Mesenteric fat pad (tissue), 1 donor: ENCODE measurements around the gene VRK2. TPM values are rescaled to one million over a fixed set of nuclear protein-coding genes. Genes with fewer than 3 reads are reported as not detected.
"Not testable (repeated sequence)": the region's sequence is repeated elsewhere in the genome, so short reads cannot be mapped to it uniquely, and the experiment has no call there.

Experiments
- DNase-seq: peaks from one replicate; pipeline ENCODE4 v3.0.0-alpha.2; 2020; ENCODE audit warnings: low spot score
- total RNA-seq: library from RNA; stranded (reverse); fragmentation: NEBNext Ultra II Directional; extraction: Animal tissue kit (Norgen Biotek cat#: 25700); gene quantifications from one replicate; pipeline ENCODE4 v1.2.1, GENCODE V29; 2021
- donor health status: DM: yes; HTN: yes; CAD: no.

VRK2 gene
- total RNA-seq, 1 donor from 2014 or later: 26.3 TPM

DNA sequence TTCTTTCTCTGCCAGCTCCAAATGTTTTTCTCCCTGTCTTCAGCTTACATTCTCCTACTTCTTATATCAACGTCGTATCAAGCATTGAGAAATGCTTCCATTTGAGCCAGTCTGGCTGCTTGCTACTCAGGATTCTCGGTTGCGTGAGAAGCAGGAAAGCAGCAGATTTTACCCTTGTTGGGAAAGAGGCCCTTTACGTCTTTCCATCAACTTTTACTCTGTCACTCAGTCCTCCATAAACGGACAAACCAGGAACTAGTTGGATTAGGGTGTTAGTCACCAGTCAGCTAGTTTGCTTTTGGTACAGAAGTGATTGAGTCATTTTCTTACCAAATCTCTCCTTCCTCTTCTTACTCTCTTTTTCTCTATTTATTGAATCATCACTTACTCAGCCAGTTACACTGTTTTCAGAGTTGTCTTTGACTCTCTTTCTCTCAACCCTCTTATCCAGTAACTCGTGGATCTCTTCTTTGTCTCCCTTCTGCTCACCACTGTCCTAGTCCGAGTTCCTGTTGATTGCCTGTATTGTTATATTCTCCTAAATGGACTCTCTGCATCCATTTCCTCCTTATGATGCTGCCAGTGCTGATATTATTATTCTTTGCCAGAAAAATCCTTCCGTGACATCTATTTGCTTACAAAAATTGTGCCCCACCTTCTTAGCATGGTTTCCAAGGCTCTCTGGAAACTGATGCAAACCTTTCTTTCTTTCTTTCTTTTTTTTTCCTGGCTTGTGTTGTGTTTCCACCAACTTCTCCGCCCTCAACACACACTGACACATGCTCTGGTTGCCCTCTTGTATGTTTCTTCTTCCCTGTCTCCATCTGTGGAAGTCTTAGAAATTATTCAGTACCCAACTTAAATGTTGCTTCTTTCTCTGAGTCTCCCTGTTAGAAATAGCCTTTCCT lies 61.5 kb downstream of the VRK2 start:
- DNase-seq: no peak

DNA sequence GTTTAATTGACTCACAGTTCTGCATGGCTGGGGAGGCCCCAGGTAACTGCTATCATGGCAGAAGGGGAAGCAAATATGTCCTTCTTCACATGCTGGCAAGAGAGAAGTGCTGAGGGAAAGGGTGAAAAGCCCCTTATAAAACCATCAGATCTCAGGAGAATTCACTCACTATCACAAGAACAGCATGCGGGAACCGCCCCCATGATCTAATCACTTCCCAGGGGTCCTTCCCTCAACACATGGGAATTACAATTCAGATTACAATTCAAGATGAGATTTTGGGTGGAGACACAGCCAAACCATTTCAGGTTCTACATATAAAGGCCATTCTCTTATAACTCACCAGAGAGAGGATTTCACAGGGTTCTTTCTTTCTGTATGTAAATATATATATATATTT lies 62.9 kb downstream of the VRK2 start:
- DNase-seq: no peak

DNA sequence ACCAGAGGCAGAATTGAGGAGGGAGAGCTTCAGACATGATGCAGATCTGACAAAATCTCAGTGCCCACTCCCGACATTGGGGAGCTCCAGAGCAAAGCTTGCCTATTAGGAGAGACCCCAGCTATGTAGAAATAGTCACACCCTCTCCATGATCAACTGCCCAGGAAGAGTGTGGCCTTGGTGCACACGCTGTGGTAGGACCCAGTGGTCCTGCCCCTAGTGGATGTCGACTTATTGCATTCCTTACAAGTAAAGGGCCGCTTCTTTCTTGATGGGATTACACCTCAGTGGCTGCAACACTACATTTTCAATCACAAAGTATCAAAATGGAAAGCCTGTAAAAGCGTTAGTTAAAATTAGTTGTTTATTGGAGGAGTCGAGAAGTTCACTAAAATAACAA lies 64.2 kb downstream of the VRK2 start:
- DNase-seq: no peak

DNA sequence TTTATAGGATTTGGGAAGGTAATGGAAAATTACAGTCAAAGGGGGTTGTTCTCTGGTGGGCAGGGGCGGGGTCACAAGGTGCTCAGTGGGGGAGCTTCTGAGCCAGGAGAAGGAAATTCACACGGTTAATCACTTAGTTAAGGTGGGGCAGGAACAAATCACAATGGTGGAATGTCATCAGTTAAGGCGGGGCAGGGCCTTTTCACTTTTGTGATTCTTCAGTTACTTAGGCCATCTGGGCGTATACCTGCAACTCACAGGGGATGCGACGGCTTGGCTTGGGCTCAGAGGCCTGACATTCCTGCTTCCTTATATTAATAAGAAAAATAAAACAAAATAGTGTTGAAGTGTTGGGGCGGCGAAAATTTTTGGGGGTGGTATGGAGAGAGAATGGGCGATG lies 67.0 kb downstream of the VRK2 start:
- DNase-seq: not testable (repeated sequence)

DNA sequence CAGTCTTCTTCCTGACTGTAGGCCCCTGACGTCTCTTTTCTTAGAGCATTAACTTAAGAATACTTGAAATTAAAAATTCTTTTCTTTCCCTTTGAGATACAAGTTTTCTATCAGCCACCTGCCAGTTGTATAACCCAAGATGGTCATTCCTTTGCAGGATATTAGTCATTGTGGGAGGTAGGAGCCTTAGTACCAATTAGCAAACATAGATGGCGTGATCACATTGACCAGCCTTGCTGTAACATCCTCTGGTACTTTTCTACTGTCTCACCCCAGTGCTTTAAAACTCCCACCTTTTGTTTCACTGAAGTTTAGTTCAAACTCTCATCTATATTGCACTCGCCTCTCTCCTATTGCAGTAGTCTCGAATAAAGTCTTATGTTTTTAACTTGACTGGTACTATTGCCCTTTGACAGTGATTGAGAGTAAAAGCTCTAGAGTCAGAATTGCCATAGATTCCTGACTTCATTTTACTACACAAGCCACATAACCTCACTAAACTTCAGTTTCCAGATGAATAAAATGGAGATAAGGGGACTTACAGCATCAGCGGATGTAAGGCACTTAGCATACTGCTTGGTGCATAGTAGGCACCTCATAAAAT lies 74.1 kb downstream of the VRK2 start:
- DNase-seq: no peak

DNA sequence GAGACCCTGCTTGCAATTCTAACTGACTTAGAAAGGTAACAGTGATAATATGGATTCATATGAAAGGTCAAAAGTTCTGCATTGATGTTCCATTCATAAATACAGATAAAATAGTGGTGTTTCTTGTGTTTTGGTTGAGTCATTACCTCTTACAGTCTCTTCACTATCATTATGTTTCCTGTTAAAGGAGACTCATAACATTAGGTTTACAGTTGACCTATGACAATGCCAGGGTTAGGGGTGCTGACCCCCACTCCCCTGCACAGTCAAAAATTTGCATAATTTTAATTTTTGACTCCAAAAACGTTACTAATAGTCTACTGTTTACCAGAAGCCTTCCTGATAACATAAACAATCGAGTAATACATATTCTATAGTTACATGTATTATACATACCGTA lies 75.4 kb downstream of the VRK2 start:
- DNase-seq: no peak

DNA sequence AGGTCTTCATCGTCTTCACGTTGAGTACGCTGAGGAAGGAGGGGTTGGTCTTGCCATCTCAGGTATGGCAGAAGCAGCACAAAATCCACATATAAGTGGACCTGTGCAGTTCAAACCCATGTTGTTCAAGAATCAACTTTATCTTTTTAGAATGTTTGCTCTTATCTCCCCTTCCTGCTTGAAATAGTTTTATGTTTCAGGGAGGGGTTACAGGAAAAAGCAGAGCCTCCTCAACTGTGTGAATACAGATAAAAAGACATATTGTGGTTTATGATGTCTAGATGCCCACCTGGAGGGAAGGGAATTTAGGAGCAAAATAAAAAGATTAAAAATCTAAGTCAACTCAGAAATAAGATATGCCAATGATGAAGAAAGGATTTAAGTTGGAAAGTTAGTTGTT lies 75.9 kb downstream of the VRK2 start:
- DNase-seq: no peak

DNA sequence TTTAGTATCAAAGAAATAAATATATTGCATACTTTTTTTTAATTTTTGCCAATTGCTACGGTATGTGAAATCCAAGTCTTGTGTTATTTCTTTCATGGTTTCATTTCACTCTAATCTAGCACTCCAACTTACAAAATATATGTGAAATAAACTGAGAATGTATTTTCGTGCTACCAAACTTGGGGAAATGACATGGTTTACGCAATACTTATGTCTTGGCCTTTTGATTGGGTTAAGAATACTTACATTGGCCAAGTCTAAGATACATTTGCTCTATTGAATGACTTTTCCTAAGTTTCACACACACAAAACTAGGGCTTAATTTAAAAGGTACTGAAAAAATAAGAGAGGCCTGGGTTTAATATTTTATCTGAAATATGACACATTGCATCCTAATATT lies 80.5 kb downstream of the VRK2 start:
- no peak for DNase-seq

DNA sequence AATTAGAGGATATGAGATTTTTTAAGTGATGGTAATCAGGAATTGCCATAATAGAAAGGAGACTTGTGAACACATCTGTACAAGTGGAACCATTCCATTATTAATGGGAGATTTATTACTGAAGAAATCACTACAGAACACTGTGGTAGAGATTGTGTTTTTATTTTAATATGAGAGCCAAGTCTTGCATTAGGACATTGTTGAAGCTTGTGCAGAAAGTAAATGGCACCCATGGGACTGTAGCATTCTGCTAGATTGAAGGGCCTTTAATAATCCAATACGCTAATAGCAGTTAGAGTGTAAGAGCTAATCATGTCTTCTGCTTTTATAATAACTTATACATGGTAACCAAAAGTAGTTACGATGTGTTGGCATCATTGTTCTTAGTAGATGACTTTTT lies 83.6 kb downstream of the VRK2 start:
- DNase-seq: no peak

DNA sequence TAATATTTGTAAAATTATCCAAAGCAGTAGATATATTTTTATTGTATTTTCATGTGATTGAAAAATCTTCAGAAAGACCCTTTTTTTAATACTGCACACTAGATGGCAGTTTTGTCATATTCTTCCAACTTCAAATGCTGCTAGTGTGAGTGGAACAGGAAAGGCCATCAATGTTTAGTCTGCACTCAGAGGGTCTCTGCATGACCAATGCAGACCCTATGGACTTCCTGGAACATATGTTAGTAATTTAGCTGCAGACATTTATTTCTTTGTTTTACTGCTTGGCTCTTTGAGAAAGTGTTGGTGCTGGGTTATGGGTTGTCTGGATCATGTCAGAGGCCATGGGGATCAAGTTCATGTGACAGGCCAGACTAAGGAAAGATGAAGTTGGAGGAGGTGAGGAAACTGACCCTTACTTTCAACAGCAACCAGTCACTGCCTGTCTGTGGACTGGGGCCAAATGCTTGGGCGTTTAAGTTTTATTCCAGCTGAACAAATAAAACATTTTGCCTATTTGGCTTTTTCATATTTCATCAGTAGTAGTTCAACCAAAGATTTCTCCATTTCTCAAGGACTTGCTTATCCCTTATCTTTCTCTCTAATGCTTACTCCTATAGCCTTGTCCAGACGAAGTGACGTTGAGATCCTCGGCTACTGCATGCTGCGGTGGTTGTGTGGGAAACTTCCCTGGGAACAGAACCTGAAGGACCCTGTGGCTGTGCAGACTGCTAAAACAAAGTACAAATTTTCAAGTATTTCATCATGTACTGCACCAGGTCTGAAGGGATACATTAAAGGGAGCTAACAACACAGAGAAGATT lies 84.8 kb downstream of the VRK2 start:
- no peak for DNase-seq

DNA sequence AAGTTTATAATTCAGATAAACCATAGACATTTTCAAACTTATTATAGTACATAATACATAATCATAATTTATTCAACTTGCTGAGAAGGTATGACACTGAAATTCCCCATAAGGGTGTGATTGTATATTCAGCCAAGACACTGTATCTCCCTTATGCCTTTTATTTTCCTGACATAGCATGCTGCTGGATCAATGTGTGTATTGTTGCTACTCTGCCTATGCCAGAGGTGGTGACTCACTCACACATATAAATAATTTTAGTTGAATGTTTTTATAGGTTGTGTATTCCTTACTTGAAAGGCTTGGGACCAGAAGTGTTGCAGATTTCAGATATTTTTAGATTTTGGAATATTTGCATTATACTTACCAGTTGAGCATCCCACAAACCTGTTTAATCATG lies 86.8 kb downstream of the VRK2 start:
- no peak for DNase-seq

DNA sequence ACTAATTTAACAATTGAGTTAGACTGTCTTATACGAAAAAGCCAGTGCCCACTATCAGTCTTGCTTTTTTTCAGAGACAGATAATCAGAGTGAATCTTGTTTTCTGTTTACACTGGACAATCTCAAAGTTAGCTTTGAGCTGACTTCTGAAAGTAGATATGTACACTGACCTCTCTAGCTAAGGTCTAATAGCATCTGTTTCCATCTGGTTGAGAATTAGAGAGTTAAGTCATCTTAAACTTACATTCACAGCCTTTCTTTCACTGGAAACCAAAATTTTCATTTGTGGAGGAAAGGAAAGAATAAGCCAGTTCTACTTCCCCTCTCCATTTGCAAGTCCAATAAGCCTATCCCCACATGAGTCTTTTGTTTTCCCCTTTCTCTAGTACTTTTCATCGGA lies 89.3 kb downstream of the VRK2 start:
- DNase-seq: no peak

DNA sequence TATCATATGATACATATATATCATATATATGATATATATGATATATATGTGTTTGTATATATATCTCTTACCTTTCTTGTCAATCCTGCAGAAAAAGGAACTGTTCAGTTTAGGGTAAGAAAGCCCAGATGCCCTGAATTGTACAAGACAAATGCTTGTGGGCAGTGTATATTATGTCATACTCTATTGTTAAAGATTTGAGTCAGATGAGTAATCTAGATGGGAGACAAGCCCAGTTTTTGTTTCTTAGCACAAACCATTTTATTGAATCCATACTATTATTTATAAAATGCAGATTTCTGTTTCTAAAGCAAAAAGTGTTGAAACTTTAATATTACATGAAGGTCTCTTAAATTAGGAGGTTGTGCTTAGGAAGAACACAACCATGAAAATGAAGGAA lies 90.6 kb downstream of the VRK2 start:
- DNase-seq: no peak

DNA sequence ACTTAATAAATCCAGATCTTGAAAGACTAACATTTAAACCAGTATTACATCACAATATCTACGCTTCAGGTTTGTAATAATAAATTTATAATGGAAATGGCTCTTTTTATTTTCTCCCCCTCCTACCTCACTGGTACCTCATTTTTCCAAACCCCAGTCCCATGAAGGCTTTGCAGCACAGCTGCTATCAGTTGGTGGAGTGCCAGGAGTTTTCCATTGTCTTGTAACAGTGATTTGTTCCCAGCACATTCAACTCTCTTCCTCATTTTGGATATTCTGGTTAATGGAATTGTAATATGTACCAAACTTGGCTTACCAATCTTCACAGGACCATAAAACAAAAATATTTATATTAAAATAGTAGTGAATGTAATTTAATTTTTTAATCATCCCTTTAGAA lies 91.2 kb downstream of the VRK2 start:
- no peak for DNase-seq

DNA sequence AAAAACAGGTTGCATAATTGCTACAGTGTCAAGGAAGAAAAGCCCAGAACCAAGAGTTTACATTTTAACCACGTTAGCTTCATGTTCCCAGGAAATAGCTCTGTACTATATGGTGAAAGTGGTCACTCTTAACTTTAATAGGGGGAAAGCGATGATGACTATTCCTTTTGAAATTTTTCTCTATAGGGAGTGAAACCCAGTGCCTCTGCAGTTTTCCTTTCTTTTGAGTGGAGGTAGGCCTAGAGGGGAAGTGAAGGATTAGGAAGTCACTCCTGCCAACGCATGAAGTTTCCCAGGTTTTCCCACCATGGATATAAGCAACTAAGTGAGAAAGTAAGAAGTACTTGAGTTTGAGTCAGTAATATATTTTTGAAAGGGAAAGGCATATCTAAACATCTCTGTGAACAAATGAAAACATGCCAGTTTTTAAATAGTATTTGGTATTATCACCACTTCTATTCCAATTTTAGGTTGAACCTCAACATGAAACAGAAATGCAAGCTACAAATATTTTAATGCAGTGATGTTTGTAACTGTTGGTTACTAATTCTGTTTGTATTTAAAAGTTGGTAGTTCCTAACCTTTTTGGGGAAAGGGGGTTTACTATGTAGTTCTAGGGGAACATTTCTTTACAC lies 91.9 kb downstream of the VRK2 start:
- no peak for DNase-seq

DNA sequence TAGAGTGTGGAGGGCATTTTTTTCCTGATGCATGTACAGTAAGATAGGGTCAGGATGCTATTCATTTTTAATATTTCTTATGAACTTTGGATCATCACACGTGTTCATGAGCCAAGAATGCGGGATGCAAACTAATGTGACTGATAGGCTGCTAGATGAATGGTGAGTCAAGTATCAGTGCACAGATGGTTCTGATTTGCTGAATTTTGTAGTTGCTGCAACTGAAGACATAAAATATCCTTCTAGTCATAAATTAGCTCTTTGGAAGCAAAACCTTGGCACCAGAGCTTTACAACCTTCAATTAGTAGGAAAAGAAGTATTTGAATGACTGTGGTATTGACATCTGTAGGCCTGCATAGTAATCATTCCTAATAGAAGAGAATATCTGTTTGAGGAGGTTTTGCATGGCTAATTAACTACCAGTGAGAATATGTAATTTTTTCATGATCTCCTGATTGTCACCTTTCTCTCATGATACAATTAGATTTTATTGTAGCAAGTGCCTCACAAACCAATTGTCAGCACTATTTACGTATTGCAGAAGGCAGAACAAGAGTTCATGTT lies 94.0 kb downstream of the VRK2 start:
- DNase-seq: no peak

DNA sequence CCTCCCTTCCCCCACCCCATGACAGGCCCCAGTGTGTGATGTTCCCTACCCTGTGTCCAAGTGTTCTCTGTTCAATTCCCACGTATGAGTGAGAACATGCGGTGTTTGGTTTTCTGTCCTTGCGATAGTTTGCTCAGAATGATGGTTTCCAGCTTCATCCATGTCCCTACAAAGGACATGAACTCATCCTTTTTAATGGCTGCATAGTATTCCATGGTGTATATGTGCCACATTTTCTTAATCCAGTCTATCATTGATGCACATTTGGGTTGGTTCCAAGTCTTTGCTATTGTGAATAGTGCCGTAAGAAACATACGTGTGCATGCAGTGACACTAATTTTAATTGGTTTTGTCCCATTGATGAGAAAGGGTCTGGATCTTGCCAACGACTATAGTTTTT lies 99.2 kb downstream of the VRK2 start:
- not testable (repeated sequence) for DNase-seq

DNA sequence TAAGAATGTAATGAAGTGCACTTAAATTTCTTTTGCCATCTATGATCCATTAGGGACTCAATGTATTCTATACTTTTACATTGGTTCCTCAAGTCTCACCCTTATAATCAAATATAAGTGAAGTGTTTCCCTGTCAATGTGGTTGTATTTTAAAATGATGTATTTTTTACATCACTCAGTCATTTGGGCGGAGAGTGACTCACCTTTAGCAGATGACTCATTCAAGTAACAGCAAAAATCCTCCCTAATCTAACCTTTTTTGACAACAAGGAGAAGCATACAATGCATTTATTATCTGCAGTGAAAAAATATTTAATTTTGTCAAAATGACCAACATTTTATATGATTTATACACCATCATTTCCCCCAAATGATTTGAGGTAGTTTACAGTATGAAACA lies 100.1 kb downstream of the VRK2 start:
- no peak for DNase-seq

DNA sequence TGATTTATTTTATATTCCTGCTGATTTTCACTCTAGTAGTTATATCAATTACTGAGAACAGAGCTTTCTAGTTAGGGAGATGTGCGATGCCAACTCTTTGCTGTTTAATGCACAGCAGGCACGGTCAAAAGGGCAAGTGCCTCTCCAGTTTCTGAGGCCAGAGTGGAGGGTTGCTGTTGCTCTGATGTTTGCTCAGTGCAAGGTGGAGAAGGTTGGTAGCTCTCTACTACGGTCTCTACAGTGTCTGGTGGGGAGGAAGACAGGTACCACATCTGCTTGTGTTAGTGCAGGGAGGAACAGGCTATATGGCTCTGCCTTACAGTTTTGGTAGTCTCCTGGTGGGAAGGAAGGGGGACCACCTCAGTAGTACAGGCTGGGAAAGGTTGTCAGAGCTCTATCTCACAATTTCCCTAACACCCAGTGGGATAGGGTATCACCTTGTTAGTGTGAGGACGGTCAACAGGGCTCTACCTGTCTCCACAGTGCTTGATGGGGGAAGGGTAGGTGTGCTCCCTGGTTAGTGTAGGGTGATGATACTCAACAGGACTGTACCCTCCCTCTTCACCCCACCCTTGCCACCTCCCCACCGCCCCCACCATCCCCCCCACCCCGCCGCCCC lies 108.7 kb downstream of the VRK2 start:
- no peak for DNase-seq

DNA sequence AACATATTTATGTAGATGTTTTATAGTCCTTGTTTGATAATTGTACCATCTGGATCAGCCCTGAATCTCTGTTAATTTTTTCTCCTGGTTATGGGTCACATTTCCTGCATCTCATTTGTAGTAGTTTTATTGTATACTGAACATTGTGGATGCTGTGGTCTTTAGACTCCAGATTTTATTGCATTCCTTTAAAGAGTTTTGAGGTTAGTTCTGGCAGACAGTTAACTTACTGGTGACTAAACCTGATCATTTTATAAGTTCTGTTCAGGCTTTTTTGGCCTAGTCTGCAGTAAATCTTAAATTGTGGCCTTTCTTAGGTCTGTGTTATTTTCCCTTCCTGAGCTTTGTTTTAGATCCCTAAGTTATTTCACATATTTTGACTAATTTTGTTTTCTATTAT lies 110.2 kb downstream of the VRK2 start:
- no peak for DNase-seq

DNA sequence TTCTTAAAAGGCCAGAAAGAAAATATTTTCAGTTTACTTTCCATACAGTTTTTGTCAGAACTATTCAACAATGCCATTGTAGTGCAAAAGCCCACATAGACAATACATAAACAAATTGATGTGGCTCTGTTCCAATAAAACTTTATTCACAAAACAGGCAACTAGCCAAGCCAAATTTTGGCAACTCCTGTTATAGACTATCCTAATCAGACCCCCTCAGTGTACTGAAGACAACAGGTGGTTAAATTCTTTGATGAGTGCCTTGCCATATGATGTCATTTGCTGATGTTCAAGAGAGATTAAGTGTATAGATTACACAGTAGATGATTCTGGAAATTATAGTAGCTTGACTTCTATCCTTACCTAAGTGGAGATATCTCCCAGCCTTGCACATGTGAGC lies 111.1 kb downstream of the VRK2 start:
- DNase-seq: no peak
